Activated CD8-positive, alpha-beta memory T cell treated with anti-CD3 and anti-CD28 coated beads, Interleukin-2, amount 50 U/mL, for 48 hours (primary cell): ENCODE results near the gene ATP2B3.

Experiments used
- DNase-seq: peaks from one replicate; pipeline ENCODE4 v3.0.0-alpha.2; 2020

Gene ATP2B3

DNA sequence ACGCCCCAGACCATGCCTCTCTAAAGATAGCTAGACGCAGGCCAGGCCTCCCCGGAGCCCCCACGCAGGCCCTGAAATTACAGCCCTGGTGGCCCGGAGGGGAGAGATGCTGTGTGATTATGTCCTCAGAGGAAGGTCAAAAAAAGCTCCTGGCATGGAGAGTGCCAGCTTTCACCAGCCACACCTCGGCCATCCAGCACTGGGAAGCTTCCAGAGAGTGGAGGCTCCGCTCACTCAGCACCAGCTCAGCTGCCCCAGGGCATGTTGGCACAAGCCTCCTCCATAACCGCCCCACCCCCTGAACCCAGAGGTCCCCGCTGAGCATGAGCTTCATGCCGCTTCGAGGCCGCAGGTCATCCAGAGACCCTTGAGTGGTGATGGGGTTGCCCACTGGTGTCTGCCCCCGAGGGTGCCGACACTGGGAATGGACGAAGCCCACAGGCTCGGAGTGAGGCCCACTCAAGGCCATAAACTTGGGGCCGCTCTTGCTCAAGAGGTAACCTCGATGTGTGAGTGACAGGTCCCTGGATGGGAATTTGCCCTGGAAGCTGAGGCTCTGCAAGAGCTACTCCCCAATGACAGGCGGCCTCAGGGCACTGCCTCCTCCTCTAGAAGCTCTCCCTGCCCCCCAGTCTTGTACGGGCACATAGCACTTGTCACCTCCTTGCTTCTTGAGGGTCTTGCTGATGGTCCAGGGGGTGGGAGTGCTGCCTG, 27.1 kb upstream of the ATP2B3 start:
- DNase-seq, result no peak

DNA sequence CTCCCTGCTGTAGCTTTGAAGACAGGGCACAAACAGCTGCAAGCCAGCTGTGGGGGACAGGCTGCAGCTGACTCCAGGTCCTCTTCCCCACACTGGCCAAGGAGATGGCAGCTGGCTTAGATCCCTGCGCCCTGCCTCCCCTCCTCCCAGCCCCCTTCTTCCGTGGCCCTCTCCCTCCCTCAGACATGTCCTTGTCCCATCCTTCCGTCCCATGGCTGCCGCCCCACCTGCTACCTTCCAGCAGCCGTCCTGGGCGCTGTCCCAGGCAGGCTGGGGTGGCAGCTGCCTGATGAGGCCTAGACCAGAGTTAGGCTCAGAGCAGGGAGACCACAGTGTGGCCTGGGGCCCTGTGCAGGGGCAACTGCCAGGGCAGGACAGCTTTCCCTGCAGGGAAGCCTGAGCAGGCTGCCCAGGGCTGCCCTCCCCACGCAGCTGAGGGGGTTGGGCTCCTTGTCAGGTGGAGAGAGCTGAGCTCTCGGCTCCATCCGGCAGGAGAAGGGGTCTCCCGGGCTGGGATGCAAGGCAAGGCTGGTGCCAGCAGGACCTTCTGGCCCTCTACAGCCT, 26.0 kb upstream of the ATP2B3 start:
- DNase-seq, result no peak

DNA sequence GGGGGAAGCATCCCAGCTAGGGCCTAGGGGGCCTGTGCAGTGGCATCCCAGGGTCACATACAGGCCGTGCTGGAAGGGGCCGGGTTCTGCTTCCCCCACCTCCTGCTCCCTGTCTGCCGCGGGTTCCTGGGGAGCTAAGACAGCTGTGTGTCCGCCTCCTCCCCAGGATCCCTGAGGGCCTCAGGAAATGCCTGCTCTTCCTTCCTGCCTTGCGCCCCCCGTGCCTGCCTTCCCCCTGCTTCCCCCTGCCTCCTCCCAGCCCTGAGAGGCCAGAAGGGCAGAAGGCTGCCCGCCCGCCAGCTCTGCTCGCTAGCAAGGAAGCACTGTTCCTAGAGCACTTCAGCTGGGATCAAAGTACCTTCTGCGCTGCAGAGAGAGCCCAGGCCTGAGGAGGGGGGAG, 25.5 kb upstream of the ATP2B3 start:
- DNase-seq, result no peak

DNA sequence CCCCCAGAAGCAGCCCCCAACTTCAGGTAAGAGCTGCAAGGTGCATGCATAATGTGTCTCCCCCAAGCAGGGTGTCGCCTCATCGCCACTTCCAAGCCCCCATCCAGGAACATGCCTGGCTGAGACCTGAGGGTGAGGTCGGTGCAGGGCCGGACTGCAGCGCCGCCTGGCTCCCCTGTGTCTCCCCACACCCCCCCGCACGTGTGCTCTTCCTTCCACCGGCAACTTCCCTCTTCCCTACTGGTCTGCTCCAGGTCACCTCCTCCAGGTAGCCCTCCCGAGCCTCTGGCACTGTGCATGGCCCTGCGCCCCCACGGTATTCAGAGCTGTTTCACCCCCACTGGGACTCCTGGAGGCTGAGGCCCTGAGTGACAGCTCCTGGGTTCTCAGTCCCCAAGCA, 24.9 kb upstream of the ATP2B3 start:
- no peak for DNase-seq

DNA sequence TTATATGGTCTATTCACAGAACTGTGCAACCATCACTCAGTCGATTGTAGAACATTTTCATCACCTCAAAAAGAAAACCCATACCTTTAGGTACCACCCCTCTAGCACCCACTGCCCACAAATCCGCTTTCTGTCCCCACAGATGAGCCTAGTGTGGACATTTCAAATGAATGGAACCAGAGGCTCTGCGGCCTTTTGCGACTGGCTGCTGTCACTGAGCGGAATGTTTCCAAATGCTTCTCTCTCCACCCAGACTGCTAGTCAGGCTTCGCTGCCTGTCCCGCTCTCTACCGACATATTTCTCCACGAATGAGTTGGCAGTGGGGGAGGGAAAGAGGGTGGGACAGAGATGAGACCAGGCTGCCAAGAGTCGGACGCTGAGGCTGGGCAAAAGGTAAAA, 24.4 kb upstream of the ATP2B3 start:
- DNase-seq, result no peak

DNA sequence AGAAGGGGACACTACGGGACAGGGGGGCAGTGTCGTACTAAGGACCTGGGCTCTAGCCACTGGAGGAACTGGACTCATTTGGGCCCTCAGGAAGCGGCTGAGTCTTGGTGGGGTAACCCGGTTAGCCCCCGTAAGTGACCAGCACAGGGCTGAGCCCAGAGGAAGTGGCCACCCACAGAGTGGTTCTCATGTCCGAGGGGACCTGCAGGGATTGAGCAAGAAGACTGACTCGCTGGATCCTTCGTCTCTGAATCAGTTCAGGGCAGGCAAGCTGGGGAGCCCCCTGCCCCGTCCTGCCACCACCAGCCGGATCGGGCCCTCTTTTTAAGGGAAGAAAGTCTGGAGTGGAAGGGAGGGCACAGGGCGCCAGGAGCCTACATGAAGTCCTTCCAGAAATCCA, 23.4 kb upstream of the ATP2B3 start:
- DNase-seq, result no peak

DNA sequence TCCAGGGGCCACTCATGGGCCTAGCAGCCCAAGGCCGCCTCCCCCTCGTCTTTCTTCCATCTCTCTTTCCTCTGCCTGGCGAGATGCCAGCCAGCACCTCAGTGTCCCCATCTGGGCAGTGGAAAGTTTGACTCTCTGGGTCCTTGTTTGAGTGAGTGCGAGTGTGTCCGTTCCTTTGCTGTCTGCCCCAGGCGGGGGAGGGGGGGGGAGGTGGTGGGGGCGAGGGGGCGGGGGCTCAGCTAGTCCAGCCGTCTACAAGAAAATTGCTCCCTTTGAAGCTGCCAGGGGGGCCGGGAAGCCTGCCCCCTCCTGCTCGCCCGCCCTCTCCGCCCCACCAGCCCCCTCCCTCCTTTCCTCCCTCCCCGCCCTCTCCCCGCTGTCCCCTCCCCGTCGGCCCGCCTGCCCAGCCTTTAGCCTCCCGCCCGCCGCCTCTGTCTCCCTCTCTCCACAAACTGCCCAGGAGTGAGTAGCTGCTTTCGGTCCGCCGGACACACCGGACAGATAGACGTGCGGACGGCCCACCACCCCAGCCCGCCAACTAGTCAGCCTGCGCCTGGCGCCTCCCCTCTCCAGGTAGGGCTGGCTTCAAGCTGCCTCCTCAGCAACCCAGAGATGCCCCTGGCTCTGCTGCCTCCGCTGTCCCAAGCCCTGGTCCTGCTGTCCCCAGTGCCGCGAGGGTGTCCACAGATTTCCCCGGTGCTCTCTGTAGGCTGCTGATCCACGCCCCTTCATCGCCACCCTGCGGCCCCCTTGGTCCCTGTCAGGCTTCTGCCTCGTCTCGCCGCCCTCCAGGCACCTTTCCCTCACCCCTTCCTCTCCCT, 22.7 kb upstream of the ATP2B3 start, which contains the start of gene BGN:
TSS of gene BGN (plus strand) at position 440 of the 821 bp plus-strand sequence. CDS start 9,652 bp downstream, outside the sequence.
- DNase-seq, result no peak

DNA sequence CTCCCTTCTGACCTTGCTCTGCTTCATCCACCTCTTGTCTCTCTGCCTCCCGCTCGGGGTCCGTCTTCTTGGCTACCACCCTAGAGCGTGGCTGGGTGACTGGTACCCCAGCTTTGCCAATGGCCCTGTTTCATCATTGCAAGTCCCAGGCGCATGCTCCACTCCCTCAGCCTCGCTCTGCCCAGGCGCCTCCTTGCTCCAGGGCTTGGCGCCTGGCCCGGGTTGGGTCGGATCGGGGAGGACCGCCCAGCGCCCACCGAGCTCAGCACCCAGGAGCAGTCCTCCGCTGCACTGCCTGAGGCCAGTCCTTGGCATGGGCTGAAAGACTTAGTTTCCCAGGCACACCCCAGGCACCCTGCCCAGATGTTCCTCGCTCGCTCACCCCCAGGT, 22.1 kb upstream of the ATP2B3 start:
- DNase-seq, result no peak

DNA sequence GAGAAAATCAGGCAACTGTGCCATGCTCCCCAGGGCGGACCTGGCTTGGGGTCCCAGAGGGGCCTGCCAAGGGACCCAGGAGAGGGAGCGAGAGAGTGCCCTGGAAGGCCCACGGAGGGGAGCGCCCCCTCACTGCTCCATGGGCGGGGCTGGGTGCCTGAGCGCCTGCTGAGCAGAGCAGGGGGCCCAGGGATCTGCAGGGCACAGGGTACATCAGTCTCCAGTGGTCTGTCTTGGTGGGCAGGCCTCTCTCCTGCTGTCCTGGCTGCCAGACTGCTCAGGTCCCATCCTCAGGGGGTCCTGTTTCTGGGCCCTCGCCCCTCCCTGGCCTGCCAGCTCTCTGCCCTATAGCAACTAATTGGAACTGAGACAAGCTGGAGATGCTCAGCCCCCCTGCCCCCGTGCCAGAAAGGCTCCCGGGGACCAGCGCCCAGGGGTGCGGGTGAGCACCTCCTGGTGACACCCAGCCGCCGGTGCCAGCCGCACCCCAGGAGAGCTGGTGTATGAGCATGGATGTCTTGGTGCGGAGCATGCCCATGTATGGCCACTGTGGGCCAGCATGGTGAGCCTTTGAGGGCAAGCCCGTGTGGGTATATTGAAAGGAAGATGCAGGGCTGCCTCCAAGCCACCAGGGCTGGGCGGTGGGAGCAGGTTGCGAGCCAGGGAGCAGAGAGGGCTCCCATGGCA, 21.4 kb upstream of the ATP2B3 start:
- DNase-seq, result no peak

DNA sequence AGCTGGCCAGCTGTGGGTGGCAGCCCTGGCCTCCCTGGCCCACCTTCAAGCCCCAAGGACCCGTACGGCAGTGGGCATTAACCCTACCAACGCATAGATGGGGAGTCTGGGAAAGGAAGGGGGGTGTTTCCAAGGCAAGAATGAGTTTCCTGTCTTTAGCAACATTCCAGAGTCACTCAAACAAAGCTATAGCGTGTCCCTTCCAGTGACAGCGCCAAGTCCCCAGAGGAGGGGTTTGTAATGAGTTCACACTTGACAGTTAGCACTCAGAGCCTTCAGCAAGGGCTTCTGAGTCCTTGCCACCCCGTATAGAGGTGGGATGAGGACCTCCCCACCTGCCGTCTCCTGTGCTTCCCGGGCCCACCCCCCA, 20.9 kb upstream of the ATP2B3 start:
- DNase-seq, result no peak

DNA sequence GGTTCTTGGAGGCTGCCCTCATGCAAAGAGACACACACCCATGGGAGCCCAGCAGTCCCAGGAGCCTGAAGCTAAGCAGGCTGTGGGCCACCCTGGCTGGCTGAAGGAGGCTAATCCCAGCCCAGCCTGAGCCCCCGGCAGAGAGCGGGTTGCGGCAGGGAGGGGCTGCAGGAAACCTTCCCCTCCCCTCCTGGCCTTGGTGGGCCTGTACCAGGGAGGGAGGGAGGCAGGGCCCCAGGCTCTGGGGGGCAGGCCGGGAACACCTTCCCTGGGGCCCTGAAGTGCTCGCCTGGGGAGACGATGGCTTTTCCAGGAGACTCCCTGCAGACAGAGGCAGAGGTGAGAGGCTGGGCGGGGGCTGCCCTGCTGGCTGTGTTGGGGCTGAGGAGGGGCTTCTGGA, 19.0 kb upstream of the ATP2B3 start:
- DNase-seq, result no peak

DNA sequence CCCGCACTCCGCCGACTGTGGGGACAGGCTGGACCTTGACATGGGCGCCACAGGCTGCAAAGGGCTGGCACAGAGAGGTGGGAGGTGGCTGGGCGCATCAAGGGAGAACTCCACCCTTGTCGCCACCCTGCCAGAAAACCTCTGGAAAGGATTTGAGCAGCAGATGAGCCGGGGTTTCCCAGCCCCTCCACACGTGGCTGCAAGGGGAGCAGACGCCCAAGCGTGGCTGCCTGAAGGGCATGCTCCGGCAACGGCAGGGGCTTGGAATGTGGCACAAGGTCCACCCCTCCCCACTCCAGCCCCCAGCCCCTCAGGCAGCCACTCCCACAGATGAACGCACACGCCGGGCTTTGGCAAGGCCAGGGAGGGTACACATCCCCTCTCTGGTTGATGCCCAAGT, 18.1 kb upstream of the ATP2B3 start:
- DNase-seq, result no peak

DNA sequence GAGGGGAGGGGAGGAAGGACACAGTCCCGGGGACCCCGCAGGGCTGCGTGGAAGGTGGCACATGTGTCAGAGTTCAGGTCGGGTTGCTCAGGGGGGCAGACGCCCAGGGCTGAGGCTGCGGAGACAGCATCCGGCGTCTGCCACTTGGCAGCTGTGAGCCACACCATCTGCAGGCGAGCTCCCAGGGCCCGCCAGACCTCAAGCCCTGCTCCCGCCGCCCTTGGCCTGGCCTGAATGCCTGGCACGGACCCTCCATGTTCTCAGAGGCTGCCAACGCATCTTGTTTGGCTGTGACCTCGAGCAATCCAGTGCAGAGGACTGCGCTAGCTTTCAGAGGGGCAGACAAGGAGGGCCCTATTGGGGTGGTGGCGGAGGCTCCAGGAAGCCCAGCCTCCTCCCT, 17.6 kb upstream of the ATP2B3 start:
- DNase-seq, result no peak

DNA sequence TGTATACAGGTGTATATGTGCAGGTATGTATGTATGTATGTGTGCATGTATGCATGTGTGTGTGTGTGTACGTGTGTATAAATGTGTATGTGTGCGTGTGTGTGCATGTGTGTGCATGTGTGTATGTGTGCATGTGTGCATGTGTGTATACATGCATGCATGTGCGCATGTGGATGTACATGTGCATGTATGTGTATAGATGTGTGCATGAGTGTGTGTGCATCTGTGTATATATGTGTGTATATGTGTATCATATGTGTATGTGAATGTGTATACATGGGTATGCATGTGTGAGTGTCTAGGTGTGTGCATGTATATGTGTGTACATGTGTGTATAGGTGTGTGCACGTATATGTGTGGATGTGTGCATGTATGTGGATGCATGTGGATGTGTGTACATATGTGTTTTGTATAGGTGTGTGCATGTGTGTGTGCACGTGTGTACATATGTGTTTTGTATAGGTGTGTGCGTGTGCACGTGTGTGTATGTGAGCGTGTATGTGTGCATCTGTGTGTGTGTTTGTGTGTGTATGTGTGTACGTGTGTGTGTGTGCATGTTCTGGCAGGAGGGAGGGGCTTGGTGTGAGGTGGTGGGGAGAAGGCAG, 16.7 kb upstream of the ATP2B3 start:
- no peak for DNase-seq

DNA sequence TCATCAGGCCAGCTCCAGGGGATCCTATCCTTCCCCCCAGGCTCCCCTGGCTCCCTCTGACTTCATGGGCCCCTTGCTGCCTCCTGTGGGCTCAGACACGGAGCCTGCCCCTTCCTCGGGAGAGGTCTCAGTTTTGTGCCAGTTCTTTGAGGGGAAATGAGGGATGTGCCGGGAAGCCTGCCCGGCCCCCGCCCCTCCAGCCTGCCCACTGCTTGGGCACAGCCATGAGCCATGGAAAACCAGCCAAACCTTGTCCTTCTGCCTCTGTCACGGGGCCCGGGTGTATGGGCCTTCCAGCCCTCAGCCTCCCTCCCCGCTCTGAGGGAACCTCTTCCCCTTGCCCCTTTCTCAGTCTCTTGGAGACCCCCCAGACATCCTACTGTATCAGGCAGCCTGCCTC, 15.9 kb upstream of the ATP2B3 start:
- no peak for DNase-seq

DNA sequence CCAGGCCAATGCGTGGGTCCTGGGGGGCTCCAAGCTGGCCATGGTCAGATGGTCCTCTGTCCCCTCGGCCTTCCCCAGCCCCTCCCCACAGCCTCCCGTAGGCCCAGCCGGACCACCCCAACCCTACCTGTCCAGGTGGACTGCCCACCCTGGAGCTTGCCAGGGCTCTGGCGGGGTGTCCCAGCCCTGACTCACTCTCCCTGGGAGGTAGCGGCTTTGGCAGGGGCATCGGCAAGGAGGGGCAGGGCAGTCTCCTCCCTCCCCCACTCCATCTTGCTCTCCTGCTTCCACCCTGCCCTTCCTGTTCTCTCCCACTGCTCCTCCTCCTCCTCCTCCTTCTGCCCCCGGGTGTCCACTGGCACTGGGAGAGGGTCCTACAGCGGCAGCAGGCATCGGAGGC, 15.3 kb upstream of the ATP2B3 start:
- no peak for DNase-seq

DNA sequence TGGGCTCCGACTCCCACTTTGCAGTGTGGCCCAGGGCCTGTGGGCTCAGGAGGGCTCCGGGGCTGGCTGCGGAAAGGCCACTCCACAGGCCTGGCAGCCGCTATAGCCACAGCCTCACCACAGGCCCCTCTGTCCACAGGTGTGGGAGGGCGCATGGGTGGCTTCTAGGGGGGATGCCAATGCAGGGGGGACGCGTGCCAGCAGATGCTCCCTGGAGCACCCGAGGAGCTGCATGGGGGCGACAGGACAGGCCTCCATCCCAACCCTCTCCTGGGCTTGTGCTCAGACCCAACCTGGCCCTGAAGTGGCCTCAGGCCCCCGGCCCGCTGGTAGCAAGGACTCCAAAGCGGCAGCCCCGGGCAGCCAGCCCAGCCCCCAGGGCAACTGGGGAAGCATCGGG, 14.6 kb upstream of the ATP2B3 start:
- no peak for DNase-seq

DNA sequence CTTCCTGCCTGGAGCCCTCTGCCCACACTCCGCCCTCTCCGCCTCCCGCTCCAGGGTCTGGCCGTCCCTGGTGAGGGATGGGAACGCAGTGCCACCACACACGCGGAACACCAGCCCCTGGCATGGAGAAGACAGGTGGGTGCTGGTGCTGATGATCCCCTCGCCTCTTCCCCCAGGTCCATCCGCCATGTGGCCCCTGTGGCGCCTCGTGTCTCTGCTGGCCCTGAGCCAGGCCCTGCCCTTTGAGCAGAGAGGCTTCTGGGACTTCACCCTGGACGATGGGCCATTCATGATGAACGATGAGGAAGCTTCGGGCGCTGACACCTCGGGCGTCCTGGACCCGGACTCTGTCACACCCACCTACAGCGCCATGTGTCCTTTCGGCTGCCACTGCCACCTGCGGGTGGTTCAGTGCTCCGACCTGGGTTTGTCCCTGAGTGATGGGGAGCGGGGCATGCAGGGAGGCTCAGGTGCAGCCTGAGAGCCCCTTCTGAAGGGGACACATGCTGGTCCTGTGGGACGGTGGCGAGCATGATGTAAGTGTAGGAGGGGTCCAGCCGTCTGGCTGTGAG, 12.9 kb upstream of the ATP2B3 start:
- no peak for DNase-seq

DNA sequence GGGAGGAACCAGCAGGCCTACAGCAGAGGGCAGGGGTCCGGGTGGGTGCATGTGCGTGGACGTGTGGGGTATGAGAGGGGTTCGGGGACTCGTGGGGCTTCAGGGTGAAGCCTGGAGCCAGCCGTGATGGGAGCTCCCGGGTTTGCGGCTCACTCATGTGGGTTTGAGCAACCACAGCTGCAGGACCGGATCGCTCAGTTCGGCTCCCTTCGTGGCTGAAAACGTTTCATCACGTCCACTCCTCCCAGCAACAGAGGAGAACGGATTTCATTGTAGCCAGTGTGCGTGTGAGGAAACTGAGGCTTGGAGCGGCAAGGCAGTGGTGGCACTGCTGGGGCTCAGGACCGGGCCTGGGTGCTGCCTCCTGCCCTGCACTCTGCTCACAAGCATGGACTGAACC, 12.1 kb upstream of the ATP2B3 start:
- no peak for DNase-seq

DNA sequence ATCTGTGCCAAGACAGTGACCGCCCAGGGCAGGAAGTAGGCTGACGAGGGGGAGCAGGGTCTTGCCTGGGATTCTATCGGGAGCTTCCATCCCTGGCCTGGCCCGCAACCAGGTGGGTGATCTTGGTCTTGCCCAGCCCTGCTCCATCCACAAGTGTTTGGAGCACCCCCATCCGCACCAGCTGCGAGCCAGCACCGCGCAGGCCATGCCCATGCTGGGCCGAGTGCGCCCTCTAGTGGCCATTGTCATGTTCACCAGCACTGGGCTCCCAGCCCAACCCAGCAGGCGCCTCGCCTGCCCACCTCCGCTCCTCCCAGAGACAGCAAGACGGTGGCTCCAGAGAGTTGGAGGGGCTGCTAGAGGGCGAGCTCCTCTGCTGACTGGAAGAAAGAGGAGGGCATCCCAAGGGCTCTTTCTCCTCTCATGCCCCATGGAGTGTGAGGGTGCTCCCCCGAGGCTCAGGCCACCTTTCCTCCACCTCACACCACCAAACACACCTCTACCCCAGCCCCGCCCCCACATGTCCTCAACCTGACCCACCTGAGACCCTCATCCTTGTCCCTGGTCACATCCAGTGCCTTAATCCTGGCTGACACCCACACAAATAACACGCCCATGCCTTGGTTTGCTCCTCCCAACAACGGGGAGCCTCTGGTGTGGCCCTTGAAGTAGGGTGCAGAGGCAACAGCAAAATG, 9.8 kb upstream of the ATP2B3 start:
- DNase-seq, result peak; percentile 94

DNA sequence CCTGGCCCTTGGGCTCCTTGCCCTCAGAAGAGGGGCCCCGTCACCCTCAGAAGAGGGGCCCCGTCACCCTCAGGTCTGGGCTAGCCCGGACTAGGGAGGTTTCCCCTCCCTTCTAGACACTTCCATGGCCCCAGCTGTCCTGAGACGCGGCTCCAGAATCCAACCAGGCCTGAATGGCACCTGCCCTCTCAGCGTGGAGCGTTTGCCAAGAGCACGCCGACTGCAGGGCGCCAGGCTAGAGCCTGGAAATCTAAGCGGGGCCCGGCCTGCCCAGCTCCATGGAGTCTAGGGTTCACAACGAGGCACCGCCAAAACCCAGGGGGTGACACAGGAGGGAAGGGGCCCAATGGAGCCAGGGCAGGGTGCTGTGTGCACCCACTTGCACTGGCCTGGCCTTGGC, 7.8 kb upstream of the ATP2B3 start:
- DNase-seq, result no peak

DNA sequence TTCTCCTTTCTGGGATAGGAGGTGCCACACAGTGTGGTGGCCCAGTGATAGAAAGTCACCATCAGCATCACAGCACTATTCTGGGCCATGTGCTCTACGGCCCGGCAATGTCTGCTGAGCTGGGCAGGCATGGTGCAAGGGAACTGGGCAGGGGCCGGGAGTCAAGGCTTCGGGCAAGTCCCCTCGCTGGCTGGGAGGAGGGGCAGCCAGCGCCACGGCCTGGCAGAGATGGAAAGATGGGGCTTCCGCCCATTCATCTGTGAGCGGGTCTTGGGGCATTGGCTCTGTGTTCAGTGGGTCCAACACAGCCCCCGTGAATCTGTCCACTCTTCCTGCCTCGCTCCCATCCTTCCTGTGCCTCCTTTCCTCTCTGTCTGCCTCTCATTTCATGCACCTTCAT, 7.1 kb upstream of the ATP2B3 start:
- no peak for DNase-seq
